H1 (cell line): Measurements from ENCODE around the gene IER5.

Source experiments
- EP300 ChIP-seq, 2 experiments: IDR thresholded peaks; 1 replicate in 1 of 2; 2 replicates in 1 of 2; pipeline ENCODE4 v1.6.1; 2011 to 2012; ENCODE audit warnings: low read depth in 2 of 2, low read length in 2 of 2, mild to moderate bottlenecking in 2 of 2, borderline replicate concordance in 1 of 2, inconsistent platforms in 1 of 2, moderate library complexity in 1 of 2
- EZH2 ChIP-seq: fragments of 200-600 bp; sonication (generic); IDR thresholded peaks from 2 replicates; pipeline ENCODE4 v1.7.1; 2012; ENCODE audit warnings: low read depth, mild to moderate bottlenecking, moderate library complexity, low read length, inconsistent platforms; ENCODE audit not compliant: severe bottlenecking
- GABPA ChIP-seq: IDR thresholded peaks from 2 replicates; pipeline ENCODE4 v1.6.1; 2011; ENCODE audit warnings: mild to moderate bottlenecking, low read length, moderate library complexity, borderline replicate concordance; ENCODE audit not compliant: insufficient read depth
- POLR2A ChIP-seq, 2 experiments: IDR thresholded peaks; 1 replicate in 1 of 2; 2 replicates in 1 of 2; pipeline ENCODE4 v1.6.1; 2011; ENCODE audit warnings: low read depth in 2 of 2, low read length in 2 of 2, mild to moderate bottlenecking in 2 of 2; ENCODE audit errors: control extremely low read depth in 1 of 2
- POLR2AphosphoS5 ChIP-seq: IDR thresholded peaks from 2 replicates; pipeline ENCODE4 v1.6.1; 2011; ENCODE audit warnings: low read depth, low read length
- TCF12 ChIP-seq: IDR thresholded peaks from 2 replicates; pipeline ENCODE4 v1.6.1; 2011; ENCODE audit warnings: low read depth, mild to moderate bottlenecking, low read length

GRCh38 chr1:181056560-181056959 is 31.9 kb upstream of the IER5 start:
- no peak for TF ChIP-seq POLR2A (IDR thresholded peaks at IDR 0.05; ENCODE audit: control extremely low read depth in 1 of 2, low read depth in 2 of 2, low read length in 2 of 2)
- TF ChIP-seq TCF12: no peak
- TF ChIP-seq EZH2: no peak
- no peak for TF ChIP-seq EP300 (IDR thresholded peaks at IDR 0.05; ENCODE audit: borderline replicate concordance in 1 of 2, low read depth in 2 of 2, low read length in 2 of 2)
- TF ChIP-seq GABPA: no peak
- TF ChIP-seq POLR2AphosphoS5: no peak
